ENCODE results near the gene PARP14. TPM values are rescaled to one million over a fixed set of nuclear protein-coding genes. Genes with fewer than 3 reads are reported as not detected.

Gene PARP14
- total RNA-seq, 1 donor from 2014 or later = 14.1 TPM

DNA sequence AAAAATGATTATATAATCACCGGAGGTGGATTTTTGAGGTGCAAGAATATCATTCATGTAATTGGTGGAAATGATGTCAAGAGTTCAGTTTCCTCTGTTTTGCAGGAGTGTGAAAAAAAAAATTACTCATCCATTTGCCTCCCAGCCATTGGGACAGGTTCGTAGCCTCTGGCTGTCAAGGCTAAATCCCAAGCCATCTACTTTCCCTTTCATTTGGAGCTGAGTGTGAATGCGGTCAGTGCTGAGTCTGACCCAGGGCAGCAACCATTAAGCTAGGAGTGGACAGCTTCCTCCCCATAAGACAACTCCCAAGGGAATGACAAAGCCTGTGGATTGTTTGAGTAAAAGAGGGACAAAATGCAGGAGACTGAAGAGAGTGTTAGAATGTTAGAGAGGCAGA, 33.6 kb downstream of the PARP14 start:
- H3K27ac Mint-ChIP-seq (ENCODE audit: unreplicated experiment) = no peak overlapping the region
- H3K9me3 Mint-ChIP-seq (ENCODE audit: low read depth) = peaks cover 5% of the 10 kb centered on the region
- no peaks in the 10 kb centered on the region for H3K27me3 Mint-ChIP-seq (ENCODE audit: low read depth)
- DNase-seq (ENCODE audit: low spot score) = no peak
- H3K36me3 Mint-ChIP-seq (ENCODE audit: low read depth) = peaks cover 53% of the 10 kb centered on the region
- H3K4me1 Mint-ChIP-seq (ENCODE audit: low read depth) = peaks cover 3% of the 10 kb centered on the region
- H3K4me3 Mint-ChIP-seq (ENCODE audit: unreplicated experiment) = no peak overlapping the region
- TF ChIP-seq, protein P1, sequence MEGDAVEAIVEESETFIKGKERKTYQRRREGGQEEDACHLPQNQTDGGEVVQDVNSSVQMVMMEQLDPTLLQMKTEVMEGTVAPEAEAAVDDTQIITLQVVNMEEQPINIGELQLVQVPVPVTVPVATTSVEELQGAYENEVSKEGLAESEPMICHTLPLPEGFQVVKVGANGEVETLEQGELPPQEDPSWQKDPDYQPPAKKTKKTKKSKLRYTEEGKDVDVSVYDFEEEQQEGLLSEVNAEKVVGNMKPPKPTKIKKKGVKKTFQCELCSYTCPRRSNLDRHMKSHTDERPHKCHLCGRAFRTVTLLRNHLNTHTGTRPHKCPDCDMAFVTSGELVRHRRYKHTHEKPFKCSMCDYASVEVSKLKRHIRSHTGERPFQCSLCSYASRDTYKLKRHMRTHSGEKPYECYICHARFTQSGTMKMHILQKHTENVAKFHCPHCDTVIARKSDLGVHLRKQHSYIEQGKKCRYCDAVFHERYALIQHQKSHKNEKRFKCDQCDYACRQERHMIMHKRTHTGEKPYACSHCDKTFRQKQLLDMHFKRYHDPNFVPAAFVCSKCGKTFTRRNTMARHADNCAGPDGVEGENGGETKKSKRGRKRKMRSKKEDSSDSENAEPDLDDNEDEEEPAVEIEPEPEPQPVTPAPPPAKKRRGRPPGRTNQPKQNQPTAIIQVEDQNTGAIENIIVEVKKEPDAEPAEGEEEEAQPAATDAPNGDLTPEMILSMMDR (IDR thresholded peaks at IDR 0.05) = no peak

DNA sequence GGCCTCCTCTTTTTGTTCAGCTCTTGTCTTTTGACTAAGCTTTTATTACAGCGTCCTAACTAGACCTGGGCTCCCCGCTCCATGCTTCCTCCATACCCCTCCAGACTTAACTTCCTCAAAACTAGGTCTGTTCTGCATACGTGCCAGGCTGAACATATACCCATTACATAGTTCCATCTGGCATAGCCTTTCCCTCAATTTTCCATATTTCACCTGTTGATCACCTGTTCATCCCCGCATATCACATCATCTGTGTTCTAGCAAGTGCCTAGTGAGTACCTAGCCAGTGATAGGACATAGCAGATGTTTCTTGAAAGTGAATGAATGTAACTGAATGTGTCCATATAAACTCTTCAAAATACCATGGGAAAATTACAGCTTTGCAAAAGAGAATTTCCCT, 36.0 kb downstream of the PARP14 start:
- DNase-seq (ENCODE audit: low spot score) = no peak
- H3K9me3 Mint-ChIP-seq (ENCODE audit: low read depth) = no peaks in the 10 kb centered on the region
- no peak overlapping the region for H3K27ac Mint-ChIP-seq (ENCODE audit: unreplicated experiment)
- H3K4me3 Mint-ChIP-seq (ENCODE audit: unreplicated experiment) = no peak overlapping the region
- H3K27me3 Mint-ChIP-seq (ENCODE audit: low read depth) = no peaks in the 10 kb centered on the region
- no peaks in the 10 kb centered on the region for H3K4me1 Mint-ChIP-seq (ENCODE audit: low read depth)
- TF ChIP-seq, protein P1 (IDR thresholded peaks at IDR 0.05) = no peak
- H3K36me3 Mint-ChIP-seq (ENCODE audit: low read depth) = peaks cover 53% of the 10 kb centered on the region

DNA sequence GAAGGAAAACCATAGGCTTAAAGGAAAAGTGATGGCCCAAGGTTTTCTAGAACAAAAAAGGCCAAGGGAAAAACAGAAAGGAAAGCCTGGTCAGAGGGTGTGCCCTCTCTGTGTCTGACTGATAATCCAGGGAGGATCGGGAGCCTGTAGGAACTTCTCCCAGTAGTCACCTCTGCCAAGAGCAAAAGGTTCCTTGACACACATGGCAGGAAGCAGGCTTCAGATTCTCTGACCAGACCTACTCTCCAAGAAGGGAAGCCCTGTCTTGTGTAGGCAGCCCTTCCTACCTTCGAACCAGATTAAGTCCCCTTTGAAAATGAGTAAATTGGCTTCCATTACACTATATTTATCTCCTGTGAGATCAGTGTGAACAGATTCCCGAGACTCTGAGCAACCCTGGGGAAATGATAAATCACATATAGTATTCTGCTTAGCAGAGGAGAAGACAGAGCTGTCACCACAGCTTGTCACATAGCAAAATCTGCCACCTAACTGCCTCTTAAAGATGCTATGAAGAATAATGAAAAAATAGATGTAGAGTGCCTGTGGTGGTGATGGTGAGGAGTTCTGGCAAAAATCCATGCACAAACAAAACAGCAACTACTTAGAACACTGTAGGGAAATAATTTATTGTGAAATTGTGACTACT, 38.8 kb downstream of the PARP14 start:
- no peaks in the 10 kb centered on the region for H3K4me1 Mint-ChIP-seq (ENCODE audit: low read depth)
- TF ChIP-seq, protein P1 (IDR thresholded peaks at IDR 0.05) = no peak
- no peaks in the 10 kb centered on the region for H3K27me3 Mint-ChIP-seq (ENCODE audit: low read depth)
- no peak overlapping the region for H3K4me3 Mint-ChIP-seq (ENCODE audit: unreplicated experiment)
- H3K36me3 Mint-ChIP-seq (ENCODE audit: low read depth) = peaks cover 41% of the 10 kb centered on the region
- H3K9me3 Mint-ChIP-seq (ENCODE audit: low read depth) = peaks cover 4% of the 10 kb centered on the region
- H3K27ac Mint-ChIP-seq (ENCODE audit: unreplicated experiment) = no peak overlapping the region
- DNase-seq (ENCODE audit: low spot score) = no peak

DNA sequence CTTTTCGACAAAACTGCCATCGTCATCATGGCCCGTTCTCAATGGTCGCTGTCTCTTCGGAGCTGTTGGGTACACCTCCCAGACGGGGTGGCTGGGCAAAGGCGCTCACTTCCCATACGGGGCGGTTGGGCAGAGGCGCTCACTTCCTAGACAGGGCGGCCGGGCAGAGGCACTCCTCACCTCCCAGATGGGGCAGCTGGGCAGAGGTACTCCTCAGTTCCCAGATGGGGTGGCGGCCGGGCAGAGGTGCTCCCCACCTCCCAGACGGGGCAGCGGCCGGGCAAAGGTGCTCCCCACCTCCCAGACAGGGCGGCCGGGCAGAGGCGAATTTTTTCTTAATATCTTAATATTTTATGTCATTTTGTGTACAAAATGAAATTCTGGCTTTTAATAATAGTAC, 44.5 kb downstream of the PARP14 start:
- TF ChIP-seq, protein P1 (IDR thresholded peaks at IDR 0.05) = no peak
- no peaks in the 10 kb centered on the region for H3K4me1 Mint-ChIP-seq (ENCODE audit: low read depth)
- DNase-seq (ENCODE audit: low spot score) = no peak
- H3K27me3 Mint-ChIP-seq (ENCODE audit: low read depth) = no peaks in the 10 kb centered on the region
- H3K36me3 Mint-ChIP-seq (ENCODE audit: low read depth) = peaks cover 9% of the 10 kb centered on the region
- H3K4me3 Mint-ChIP-seq (ENCODE audit: unreplicated experiment) = no peak overlapping the region
- H3K9me3 Mint-ChIP-seq (ENCODE audit: low read depth) = peaks cover 4% of the 10 kb centered on the region
- no peak overlapping the region for H3K27ac Mint-ChIP-seq (ENCODE audit: unreplicated experiment)

DNA sequence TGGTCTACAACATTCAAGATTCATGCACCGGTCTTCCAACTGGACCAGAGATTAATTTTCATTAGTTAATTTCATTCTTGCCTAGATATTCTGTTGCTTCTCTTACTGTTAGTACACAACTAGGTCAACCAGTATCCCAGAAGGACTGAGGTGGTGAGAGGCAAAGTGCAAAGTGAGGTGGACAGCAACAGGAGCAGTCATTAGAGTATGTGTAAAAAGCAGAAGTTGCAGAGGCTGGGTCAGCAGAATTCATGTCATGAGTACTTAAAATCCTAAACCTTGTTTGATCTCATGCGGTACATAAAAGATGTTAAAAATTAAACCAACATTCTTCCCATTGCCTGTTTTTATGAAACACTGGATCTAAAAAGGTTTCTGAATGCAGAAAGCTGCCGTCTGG, 46.7 kb downstream of the PARP14 start:
- Mint-ChIP-seq H3K4me1 (ENCODE audit: low read depth) (no peaks in the 10 kb centered on the region), H3K36me3 (ENCODE audit: low read depth) (peaks cover 5% of the 10 kb centered on the region), H3K4me3 (ENCODE audit: unreplicated experiment) (no peak overlapping the region), H3K9me3 (ENCODE audit: low read depth) (peaks cover 4% of the 10 kb centered on the region), H3K27ac (ENCODE audit: unreplicated experiment) (no peak overlapping the region), H3K27me3 (ENCODE audit: low read depth) (no peaks in the 10 kb centered on the region)
- no peak for DNase-seq (ENCODE audit: low spot score)
- TF ChIP-seq, protein P1 (IDR thresholded peaks at IDR 0.05) = no peak

Measured in chondrocyte (in vitro differentiated cells).